Subcutaneous adipose tissue (tissue), 4 donors: ENCODE data around the gene SPPL2B. TPM values are rescaled to one million over a fixed set of nuclear protein-coding genes. Genes with fewer than 3 reads are reported as not detected.

Source experiments
- CTCF ChIP-seq: fragments of 450-650 bp; IDR thresholded peaks from one replicate; pipeline ENCODE4 v1.5.1; 2016; ENCODE audit warnings: low read depth, mild to moderate bottlenecking, control low read depth, antibody characterized with exemption, moderate library complexity
- total RNA-seq, 4 donors: library from RNA; depleted of rRNA; stranded (reverse); fragments of >200 nt; gene quantifications; one replicate each; pipeline ENCODE4 v1.1.0, GENCODE V29; 2016

SPPL2B gene
- total RNA-seq, 4 donors from 2014 or later = 8.7 to 50.3 (median 12.5) TPM

GRCh38 chr19:2382530-2383222, 54.2 kb downstream of the SPPL2B start:
- no peak for TF ChIP-seq CTCF

GRCh38 chr19:2385053-2385721, 56.7 kb downstream of the SPPL2B start:
- no peak for TF ChIP-seq CTCF

- TF ChIP-seq CTCF = no peak
Measured at GRCh38 chr19:2387367-2388288, 59.1 kb downstream of the SPPL2B start.

- TF ChIP-seq CTCF = no peak
Measured at GRCh38 chr19:2389594-2389993, 61.1 kb downstream of the SPPL2B start.

GRCh38 chr19:2391118-2391725, 62.7 kb downstream of the SPPL2B start:
- TF ChIP-seq CTCF = no peak

GRCh38 chr19:2392366-2392765, 63.9 kb downstream of the SPPL2B start:
- TF ChIP-seq CTCF = no peak
